ENCODE measurements around the gene RNF157. TPM values are rescaled to one million over a fixed set of nuclear protein-coding genes. Genes with fewer than 3 reads are reported as not detected.
A peak's percentile ranks its signal among the peaks of the same experiment; 100 is the strongest.

Gene RNF157
- total RNA-seq, 3 donors from 2014 or later = 11.6 to 45.8 (median 17.5) TPM

GRCh38 chr17:76264755-76265623 is 24.7 kb upstream of the RNF157 start, which contains the start of gene UBALD2:
Gene UBALD2, plus strand, starts transcription at chr17:76265348. Its CDS starts 158 bp downstream, at chr17:76265506.
- H3K9me3 ChIP-seq = no peaks in the 10 kb centered on the region
- TF ChIP-seq CTCF (IDR thresholded peaks at IDR 0.05) = no peak
- peak within 1 kb of the TSS; percentile 99 for H3K4me3 ChIP-seq
- intact Hi-C loops (cut with DNase I, micrococcal nuclease) = no loop called here
- ATAC-seq (peak; percentile 82), DNase-seq (peak; percentile 99 to 100 (median 99))
- no peaks in the 10 kb centered on the region for H3K36me3 ChIP-seq (ENCODE audit: low read depth)
- H3K4me1 ChIP-seq (ENCODE audit: low read depth) = peaks cover 77% of the 10 kb centered on the region

- ATAC-seq (no peak), DNase-seq (peak in 1 of 3 donors; percentile 25)
- intact Hi-C loops (cut with DNase I, micrococcal nuclease) = no loop called here
- H3K4me3 ChIP-seq = no peak overlapping the region
- H3K36me3 ChIP-seq (ENCODE audit: low read depth) = no peaks in the 10 kb centered on the region
- no peaks in the 10 kb centered on the region for H3K9me3 ChIP-seq
- TF ChIP-seq CTCF (IDR thresholded peaks at IDR 0.05) = no peak
- H3K4me1 ChIP-seq (ENCODE audit: low read depth) = peaks cover 77% of the 10 kb centered on the region
Observed at GRCh38 chr17:76264425-76264754, 24.1 kb upstream of the RNF157 start.

- ATAC-seq = no peak
- Histone ChIP-seq H3K9me3 (no peaks in the 10 kb centered on the region), H3K36me3 (ENCODE audit: low read depth) (no peaks in the 10 kb centered on the region), H3K4me1 (ENCODE audit: low read depth) (peaks cover 74% of the 10 kb centered on the region), H3K4me3 (no peak overlapping the region)
- no peak for TF ChIP-seq CTCF (IDR thresholded peaks at IDR 0.05)
- DNase-seq = peak in 1 of 3 donors; percentile 21
- intact Hi-C loops (cut with DNase I, micrococcal nuclease) = no loop called here
Observed at GRCh38 chr17:76263896-76264295, 23.6 kb upstream of the RNF157 start.

GRCh38 chr17:76262732-76263344 is 22.5 kb upstream of the RNF157 start:
- ATAC-seq = peak; percentile 51
- no peak for TF ChIP-seq CTCF (IDR thresholded peaks at IDR 0.05)
- Histone ChIP-seq H3K4me1 (ENCODE audit: low read depth) (peaks cover 75% of the 10 kb centered on the region), H3K4me3 (no peak overlapping the region), H3K9me3 (no peaks in the 10 kb centered on the region), H3K36me3 (ENCODE audit: low read depth) (no peaks in the 10 kb centered on the region)
- intact Hi-C loops (cut with DNase I, micrococcal nuclease) = no loop called here
- DNase-seq = peak; percentile 83 to 88 (median 85)

GRCh38 chr17:76261421-76262215 is 21.3 kb upstream of the RNF157 start:
- intact Hi-C loops (cut with DNase I, micrococcal nuclease) = no loop called here
- no peak for ATAC-seq
- TF ChIP-seq CTCF (IDR thresholded peaks at IDR 0.05) = no peak
- Histone ChIP-seq H3K4me3 (no peak overlapping the region), H3K9me3 (no peaks in the 10 kb centered on the region), H3K4me1 (ENCODE audit: low read depth) (peaks cover 62% of the 10 kb centered on the region), H3K36me3 (ENCODE audit: low read depth) (no peaks in the 10 kb centered on the region)
- peak in 2 of 3 donors; percentile 47 to 52 for DNase-seq

All from mucosa of descending colon (tissue), 3 donors.